ENCODE results near the gene PFDN4. TPM values are rescaled to one million over a fixed set of nuclear protein-coding genes. Genes with fewer than 3 reads are reported as not detected.

PFDN4 gene
- total RNA-seq, 1 donor from 2014 or later = 23.4 TPM

- TF ChIP-seq CTCF (IDR thresholded peaks at IDR 0.05; ENCODE audit: borderline replicate concordance) = no peak
- no peaks in the 10 kb centered on the region for H3K4me1 ChIP-seq
Measured at GRCh38 chr20:54165803-54166202, 42.1 kb upstream of the PFDN4 start.

GRCh38 chr20:54166987-54167662 lies 40.8 kb upstream of the PFDN4 start:
- no peak for DNase-seq
- Histone ChIP-seq H3K36me3 (no peaks in the 10 kb centered on the region), H3K4me3 (no peak overlapping the region), H3K9me3 (replicated peaks) (no peaks in the 10 kb centered on the region), H3K27ac (replicated peaks) (no peak overlapping the region), H3K4me1 (no peaks in the 10 kb centered on the region), H3K27me3 (ENCODE audit: low read depth) (peaks cover 97% of the 10 kb centered on the region)
- no peak for TF ChIP-seq CTCF (IDR thresholded peaks at IDR 0.05; ENCODE audit: borderline replicate concordance)
- intact Hi-C loops (cut with micrococcal nuclease) = no loop called here

More at GRCh38 chr20:54165803-54166202, 42.1 kb upstream of the PFDN4 start:
- DNase-seq = no peak
- intact Hi-C loops (cut with micrococcal nuclease) = no loop called here
- Histone ChIP-seq H3K27ac (replicated peaks) (no peak overlapping the region), H3K36me3 (no peaks in the 10 kb centered on the region), H3K27me3 (ENCODE audit: low read depth) (peaks cover 92% of the 10 kb centered on the region), H3K4me3 (no peak overlapping the region), H3K9me3 (replicated peaks) (no peaks in the 10 kb centered on the region)

DNA sequence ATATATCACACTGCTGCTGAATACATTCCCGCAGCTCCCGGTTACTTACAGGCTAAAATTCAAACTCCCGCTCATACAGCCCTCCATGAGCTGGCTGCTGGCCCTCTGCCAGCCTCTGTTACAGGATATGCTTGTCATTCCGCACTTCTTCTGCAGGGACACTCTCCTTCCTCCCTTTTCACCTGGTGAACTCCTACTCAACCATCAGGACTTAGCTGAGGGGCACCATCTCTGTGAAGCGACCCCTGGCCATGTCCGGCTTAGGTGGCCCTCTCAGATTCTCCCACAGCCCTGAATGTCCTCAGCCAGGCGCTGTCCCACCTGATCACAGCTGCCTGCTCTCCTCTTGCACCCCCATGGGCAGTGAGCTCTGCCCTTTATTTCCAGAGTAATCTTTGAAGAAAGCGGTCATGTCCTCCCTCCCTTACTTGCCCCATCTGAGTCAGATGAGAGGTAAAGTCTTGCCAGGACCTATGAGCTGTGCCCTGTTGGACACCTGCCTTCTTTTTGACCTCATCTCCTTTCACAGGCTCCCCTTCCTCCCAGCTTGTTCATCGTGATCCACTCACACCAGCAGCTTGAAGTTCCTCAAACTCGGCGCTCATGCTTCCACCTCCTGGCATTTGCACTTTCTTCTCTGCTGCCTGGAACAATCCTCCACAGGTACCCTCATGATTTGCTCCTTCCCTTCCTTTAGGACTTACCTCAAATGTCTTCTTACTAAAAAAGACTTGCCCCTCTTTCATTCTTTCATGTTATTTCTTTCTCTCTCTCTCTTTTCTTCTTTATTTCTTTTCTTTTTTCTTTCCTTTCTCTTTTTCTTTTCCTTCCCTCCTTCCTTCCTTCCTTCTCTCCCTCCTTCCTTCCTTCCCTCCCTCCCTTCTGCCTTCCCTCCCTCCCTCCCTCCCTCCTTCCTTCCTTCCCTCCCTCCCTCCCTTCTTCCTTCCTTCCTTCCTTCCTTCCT lies 39.7 kb upstream of the PFDN4 start:
- no peak for TF ChIP-seq CTCF (IDR thresholded peaks at IDR 0.05; ENCODE audit: borderline replicate concordance)
- DNase-seq = no peak
- Histone ChIP-seq H3K27me3 (ENCODE audit: low read depth) (peaks cover 97% of the 10 kb centered on the region), H3K4me1 (peaks cover 7% of the 10 kb centered on the region), H3K27ac (replicated peaks) (no peak overlapping the region), H3K4me3 (no peak overlapping the region), H3K9me3 (replicated peaks) (no peaks in the 10 kb centered on the region), H3K36me3 (no peaks in the 10 kb centered on the region)
- intact Hi-C loops (cut with micrococcal nuclease) = no loop called here

- TF ChIP-seq CTCF (IDR thresholded peaks at IDR 0.05; ENCODE audit: borderline replicate concordance) = no peak
- no peaks in the 10 kb centered on the region for H3K9me3 ChIP-seq (replicated peaks)
- H3K4me3 ChIP-seq = no peak overlapping the region
- no peaks in the 10 kb centered on the region for H3K36me3 ChIP-seq
- peaks cover 97% of the 10 kb centered on the region for H3K27me3 ChIP-seq (ENCODE audit: low read depth)
- intact Hi-C loops (cut with micrococcal nuclease) = no loop called here
- H3K27ac ChIP-seq (replicated peaks) = no peak overlapping the region
- H3K4me1 ChIP-seq = peaks cover 17% of the 10 kb centered on the region
- no peak for DNase-seq
Measured at GRCh38 chr20:54168961-54169862, 38.7 kb upstream of the PFDN4 start.

DNA sequence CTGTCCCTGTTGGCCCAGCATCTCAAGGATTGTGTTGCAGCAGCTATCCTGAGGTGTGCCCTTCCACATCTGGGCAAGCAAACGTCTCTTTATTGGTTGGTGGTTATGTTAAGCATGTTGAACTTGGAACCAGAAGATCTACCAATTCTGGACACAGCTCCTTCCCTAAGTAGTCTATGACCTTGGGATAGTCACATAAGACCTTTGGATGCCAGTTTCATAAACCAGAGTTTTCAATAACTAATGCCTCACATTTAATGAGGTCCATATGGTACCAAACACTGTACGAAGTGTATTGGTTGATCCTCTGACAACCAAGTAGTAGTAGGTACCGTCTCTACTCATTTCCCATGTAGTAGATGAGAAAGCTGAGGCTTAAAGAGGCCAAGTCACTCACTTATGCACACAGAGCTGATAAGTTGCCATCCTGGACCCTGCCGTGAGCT lies 37.8 kb upstream of the PFDN4 start:
- Histone ChIP-seq H3K4me1 (peaks cover 25% of the 10 kb centered on the region), H3K4me3 (no peak overlapping the region), H3K36me3 (no peaks in the 10 kb centered on the region), H3K27ac (replicated peaks) (no peak overlapping the region), H3K9me3 (replicated peaks) (no peaks in the 10 kb centered on the region), H3K27me3 (ENCODE audit: low read depth) (peaks cover 97% of the 10 kb centered on the region)
- no peak for DNase-seq
- TF ChIP-seq CTCF (IDR thresholded peaks at IDR 0.05; ENCODE audit: borderline replicate concordance) = no peak
- intact Hi-C loops (cut with micrococcal nuclease) = no loop called here
